Measurements from ENCODE around the gene SH3RF1. TPM values are rescaled to one million over a fixed set of nuclear protein-coding genes. Genes with fewer than 3 reads are reported as not detected.

Gene SH3RF1
- total and polyA plus RNA-seq, 2 of the 13 experiments (the other 11 are each of a cell fraction or from before 2014, with no cell fraction given), result 3.1 to 3.2 TPM

DNA sequence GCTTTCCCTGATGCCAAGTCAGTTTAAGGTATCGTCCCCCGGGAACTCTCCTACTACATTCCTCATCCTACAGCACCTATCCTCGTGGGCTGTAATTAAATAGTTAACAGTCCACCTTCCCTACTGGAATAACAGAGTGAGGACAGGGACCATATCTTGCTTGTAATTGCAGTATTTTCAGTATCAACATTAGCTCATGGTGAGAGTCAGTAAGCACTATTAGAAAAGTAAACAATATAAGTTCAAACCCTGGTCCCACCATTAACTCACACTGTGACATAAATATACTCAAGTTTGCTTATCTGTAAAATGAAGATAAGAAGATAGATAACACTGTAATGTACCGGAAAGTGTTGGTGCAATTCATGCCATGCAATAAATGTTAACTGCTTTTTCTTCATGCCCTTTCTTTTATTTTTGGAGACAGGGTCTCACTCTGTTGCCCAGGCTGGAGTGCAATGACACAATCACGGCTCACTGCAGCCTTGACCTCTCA lies 61.3 kb downstream of the SH3RF1 start:
- Histone ChIP-seq H3K79me2 (ENCODE audit: insufficient read depth, low read length) (no peaks in the 10 kb centered on the region), H2AFZ (ENCODE audit: low read length) (no peak overlapping the region), H3K9ac (ENCODE audit: insufficient read depth, low read depth, low read length) (no peak overlapping the region), H3K27me3 (ENCODE audit: control insufficient read depth in 1 of 2, insufficient read depth in 2 of 2, low read length in 2 of 2) (no peaks in the 10 kb centered on the region), H3K4me3 (replicated peaks in 1 of 3; ENCODE audit: insufficient read depth in 1 of 3, low read depth in 2 of 3, low read length in 3 of 3) (no peak overlapping the region), H3K9me3 (ENCODE audit: low read length) (peaks cover 4% of the 10 kb centered on the region; the same call in 1 of the 2 replicates), H3K4me1 (ENCODE audit: insufficient read depth, low read length) (peaks cover 36% of the 10 kb centered on the region), H3K36me3 (replicated peaks in 1 of 2; ENCODE audit: control insufficient read depth in 1 of 2, insufficient read depth in 2 of 2, low read length in 2 of 2) (no peaks in the 10 kb centered on the region), H3K4me2 (ENCODE audit: low read depth, low read length) (no peak overlapping the region), H3K27ac (ENCODE audit: extremely low read length, insufficient read depth, low read length) (no peak overlapping the region), H4K20me1 (ENCODE audit: insufficient read depth, low read length) (no peaks in the 10 kb centered on the region)
- no TSS peak for BruUV-seq (replicated peaks)
- TF ChIP-seq ZNF432 (CRISPR knock-in tag; IDR thresholded peaks at IDR 0.05; ENCODE audit: borderline replicate concordance) (no peak), PHF21A (CRISPR knock-in tag; IDR thresholded peaks at IDR 0.05) (no peak), ZNF652 (CRISPR knock-in tag; IDR thresholded peaks at IDR 0.05; ENCODE audit: borderline replicate concordance, low read depth) (peak; percentile 63), XBP1 (CRISPR knock-in tag; IDR thresholded peaks at IDR 0.05) (no peak), ZNF121 (CRISPR knock-in tag; IDR thresholded peaks at IDR 0.05) (peak; percentile 89), TMF1 (CRISPR knock-in tag; IDR thresholded peaks at IDR 0.05; ENCODE audit: low read depth) (no peak), KAT2B (IDR thresholded peaks at IDR 0.05; ENCODE audit: borderline replicate concordance, low read depth, low read length) (no peak), SRY (CRISPR knock-in tag; IDR thresholded peaks at IDR 0.05) (no peak), ZNF563 (CRISPR knock-in tag; IDR thresholded peaks at IDR 0.05) (no peak), MTF1 (CRISPR knock-in tag; IDR thresholded peaks at IDR 0.05) (no peak)
- TF ChIP-seq, protein P1, sequence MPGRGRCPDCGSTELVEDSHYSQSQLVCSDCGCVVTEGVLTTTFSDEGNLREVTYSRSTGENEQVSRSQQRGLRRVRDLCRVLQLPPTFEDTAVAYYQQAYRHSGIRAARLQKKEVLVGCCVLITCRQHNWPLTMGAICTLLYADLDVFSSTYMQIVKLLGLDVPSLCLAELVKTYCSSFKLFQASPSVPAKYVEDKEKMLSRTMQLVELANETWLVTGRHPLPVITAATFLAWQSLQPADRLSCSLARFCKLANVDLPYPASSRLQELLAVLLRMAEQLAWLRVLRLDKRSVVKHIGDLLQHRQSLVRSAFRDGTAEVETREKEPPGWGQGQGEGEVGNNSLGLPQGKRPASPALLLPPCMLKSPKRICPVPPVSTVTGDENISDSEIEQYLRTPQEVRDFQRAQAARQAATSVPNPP (CRISPR knock-in tag; IDR thresholded peaks at IDR 0.05), result no peak
- TF ChIP-seq, protein P2, sequence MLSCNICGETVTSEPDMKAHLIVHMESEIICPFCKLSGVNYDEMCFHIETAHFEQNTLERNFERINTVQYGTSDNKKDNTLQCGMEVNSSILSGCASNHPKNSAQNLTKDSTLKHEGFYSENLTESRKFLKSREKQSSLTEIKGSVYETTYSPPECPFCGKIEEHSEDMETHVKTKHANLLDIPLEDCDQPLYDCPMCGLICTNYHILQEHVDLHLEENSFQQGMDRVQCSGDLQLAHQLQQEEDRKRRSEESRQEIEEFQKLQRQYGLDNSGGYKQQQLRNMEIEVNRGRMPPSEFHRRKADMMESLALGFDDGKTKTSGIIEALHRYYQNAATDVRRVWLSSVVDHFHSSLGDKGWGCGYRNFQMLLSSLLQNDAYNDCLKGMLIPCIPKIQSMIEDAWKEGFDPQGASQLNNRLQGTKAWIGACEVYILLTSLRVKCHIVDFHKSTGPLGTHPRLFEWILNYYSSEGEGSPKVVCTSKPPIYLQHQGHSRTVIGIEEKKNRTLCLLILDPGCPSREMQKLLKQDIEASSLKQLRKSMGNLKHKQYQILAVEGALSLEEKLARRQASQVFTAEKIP (CRISPR knock-in tag; IDR thresholded peaks at IDR 0.05; ENCODE audit: borderline replicate concordance), result no peak
- TF ChIP-seq, protein P3, sequence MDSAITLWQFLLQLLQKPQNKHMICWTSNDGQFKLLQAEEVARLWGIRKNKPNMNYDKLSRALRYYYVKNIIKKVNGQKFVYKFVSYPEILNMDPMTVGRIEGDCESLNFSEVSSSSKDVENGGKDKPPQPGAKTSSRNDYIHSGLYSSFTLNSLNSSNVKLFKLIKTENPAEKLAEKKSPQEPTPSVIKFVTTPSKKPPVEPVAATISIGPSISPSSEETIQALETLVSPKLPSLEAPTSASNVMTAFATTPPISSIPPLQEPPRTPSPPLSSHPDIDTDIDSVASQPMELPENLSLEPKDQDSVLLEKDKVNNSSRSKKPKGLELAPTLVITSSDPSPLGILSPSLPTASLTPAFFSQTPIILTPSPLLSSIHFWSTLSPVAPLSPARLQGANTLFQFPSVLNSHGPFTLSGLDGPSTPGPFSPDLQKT (CRISPR knock-in tag; IDR thresholded peaks at IDR 0.05; ENCODE audit: borderline replicate concordance), result no peak
- ChIA-PET CTCF (ENCODE audit: low intra/inter-chr PET ratio, low total read pairs) (no interaction called here), POLR2A (no interaction called here)
- in situ Hi-C loops (cut with HindIII; ENCODE audit: extremely low pct_ligation_motif_present, low pct_unique_long_range_greater_than_20kb) (no loop called here), intact Hi-C loops (cut with micrococcal nuclease; ENCODE audit: unreplicated experiment) (no loop called here)
- ATAC-seq (no peak), FAIRE-seq (no peak), DNase-seq (ENCODE audit: low spot score) (no peak)
- 86% methylated on average over 5 of the region's 5 CpGs for WGBS (ENCODE audit: low lambda C conversion rate)

Data from HepG2 (cell line).